NCI-H146 (cell line): ENCODE data around the gene RNASE13.

Experiments
- DNase-seq: peaks from one replicate; lab custom pipeline; 2025; lab: John Stamatoyannopoulos, UW

Gene RNASE13

GRCh38 chr14:21063479-21063878 lies 28.9 kb upstream of the RNASE13 start:
- no peak for DNase-seq

DNA sequence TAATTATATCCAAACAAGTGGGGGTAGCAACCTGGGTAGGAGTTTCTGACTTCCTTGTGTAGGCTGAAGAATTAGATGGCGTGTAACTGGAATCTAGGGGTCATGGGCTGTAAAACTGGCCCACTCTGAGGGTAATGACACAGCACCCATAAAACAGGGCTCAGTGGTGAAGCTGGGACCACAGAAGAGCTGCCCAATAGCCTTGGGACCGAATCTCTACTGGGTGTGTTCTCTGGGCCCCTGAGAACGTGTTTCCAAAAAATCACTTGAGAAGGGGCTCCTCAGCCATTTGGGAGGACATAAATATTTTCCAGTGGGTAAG lies 26.7 kb upstream of the RNASE13 start:
- no peak for DNase-seq

DNA sequence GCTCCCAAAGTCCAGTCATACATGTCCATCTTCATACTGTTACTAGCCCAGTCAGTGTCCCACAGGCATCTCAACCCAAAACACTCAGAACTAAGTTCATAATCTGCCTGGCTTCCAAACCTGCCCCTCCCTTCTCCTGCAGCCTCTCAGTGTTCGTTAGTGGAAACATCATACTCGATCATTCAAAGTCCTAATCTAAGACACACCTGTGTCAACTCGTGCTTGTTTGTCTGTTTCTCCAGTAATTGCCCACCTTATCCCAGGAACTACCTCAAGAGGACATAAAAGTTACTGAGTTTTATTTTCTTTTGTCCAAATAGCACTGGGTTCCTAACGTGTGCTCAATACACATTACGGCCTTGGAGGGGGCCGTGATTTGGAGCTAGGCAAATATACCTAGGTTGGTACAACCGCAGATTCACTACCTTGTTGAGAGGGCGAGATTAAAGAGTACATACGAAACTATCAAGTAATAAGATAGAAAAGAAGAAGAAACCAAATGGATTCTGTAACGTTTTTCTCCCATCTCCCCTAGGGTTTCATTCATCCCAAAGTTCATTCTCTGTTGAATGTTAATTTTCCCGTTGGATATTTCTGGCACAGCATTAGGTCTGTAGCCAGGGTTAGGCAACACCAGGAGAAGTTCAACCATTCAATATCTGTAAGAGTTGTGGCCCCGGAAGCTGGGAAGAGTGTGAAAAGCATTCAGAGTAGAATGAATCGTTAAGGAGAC lies 26.2 kb upstream of the RNASE13 start:
- no peak for DNase-seq

- no peak for DNase-seq
Observed at GRCh38 chr14:21059842-21060613, 25.4 kb upstream of the RNASE13 start.

GRCh38 chr14:21058903-21059302 lies 24.3 kb upstream of the RNASE13 start:
- no peak for DNase-seq

- no peak for DNase-seq
Observed at GRCh38 chr14:21057803-21058675, 23.4 kb upstream of the RNASE13 start, which contains the start of gene RNASE8. Gene RNASE8, plus strand, starts transcription at chr14:21057822. Its CDS starts 71 bp downstream, at chr14:21057893.

DNA sequence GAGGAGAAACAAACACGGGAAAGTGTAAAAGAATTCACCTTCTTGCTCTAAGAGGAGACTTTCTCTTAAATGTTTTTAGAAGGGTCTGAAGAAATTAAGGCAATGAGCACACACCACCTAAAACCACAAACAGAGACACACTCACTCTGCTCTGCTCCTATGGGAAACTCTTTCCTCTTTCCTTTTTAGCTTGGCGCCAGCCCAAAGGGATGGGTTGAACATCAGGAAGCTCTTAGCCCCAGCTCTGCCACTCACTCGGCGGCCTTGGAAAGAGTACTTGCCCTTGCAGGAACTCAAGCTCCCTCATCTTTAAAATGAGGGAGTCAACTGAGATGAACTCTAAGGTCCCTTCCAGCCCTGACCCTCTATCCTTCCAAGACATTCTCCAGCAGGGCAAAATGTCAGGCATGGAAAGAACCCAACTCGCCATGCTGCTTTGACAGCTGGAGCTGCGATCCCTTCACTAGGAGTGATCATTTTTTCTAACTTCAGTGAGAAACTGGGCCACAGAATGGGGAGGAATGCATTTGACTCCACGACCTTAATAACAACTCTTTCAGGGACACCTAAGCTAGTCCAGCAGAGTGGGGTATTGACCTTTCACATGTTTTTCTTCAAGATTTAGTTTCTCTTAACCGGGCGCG lies 22.0 kb upstream of the RNASE13 start:
- DNase-seq = no peak

DNA sequence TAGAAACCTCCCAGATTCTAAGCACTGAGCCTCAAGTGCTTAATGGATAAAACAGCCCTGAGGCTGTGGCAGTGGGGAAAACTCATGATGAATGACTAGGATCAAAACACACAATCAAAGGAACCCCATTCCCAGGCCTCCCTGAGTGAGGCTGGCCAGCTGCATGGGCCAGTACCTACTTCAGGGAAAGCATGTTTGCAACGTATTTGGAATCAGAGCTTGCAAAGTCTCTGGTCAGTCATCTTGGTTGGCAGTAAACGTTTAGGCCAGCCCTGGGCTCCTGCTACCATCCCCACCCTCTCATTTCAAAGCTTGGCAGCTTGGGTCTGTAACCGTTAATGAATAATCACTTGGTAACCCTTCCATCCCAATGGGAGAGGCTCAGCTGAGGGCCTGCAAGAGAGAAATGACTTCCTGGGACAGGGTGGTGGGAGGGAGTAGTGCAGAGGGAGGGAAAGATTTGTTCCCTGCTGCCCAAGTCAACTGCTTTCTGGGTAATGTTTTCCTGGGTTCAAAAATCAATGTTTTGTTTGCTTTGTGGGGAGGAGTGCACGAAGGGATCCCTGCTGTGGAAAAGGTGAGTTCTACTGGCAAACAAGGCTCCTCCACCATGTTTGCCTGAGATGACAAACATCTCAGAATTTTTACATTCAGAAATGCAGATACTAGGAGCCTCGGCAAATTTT lies 21.0 kb upstream of the RNASE13 start:
- no peak for DNase-seq

DNA sequence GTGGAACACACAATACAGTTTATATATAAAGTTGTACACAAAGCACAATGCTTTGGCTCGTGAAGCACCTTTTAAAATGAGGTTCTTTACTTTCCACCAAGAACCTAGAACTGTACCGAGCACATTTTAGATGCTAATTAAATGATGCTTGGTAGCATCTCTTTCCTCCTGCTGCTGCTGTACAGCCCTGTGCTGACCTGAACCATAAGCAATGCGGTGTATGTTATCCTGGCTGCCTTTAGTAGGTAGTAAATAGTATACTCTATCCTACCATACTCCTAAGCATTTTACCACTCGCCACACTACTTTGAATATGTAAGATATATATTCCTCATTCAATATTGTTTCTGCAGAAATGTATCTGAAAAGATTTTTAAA lies 20.1 kb upstream of the RNASE13 start:
- DNase-seq = no peak

GRCh38 chr14:21054123-21054767 lies 19.6 kb upstream of the RNASE13 start:
- DNase-seq = no peak

- no peak for DNase-seq
Observed at GRCh38 chr14:21053184-21054122, 18.8 kb upstream of the RNASE13 start.

GRCh38 chr14:21050597-21050996 lies 16.0 kb upstream of the RNASE13 start:
- no peak for DNase-seq

GRCh38 chr14:21049271-21049673 lies 14.7 kb upstream of the RNASE13 start:
- DNase-seq = no peak

DNA sequence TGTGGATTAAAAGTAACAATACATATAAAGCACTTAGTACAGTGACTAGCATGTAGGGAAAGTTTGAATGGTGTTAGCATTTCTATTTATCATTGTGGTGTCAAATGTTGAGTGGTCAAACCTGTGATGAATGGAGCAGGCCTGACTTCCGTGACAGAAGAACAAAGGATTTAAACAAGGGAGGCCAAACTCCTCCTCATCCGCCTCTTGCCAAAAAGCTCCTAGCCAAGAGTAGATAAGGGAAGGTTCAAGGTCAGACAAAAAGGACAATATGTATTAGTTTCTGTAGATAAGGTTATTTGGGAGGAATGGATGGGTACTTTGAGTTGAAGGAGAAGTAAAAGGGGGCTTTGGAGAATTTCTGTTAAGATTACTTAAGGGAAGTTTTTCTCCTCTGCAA lies 14.0 kb upstream of the RNASE13 start:
- no peak for DNase-seq

- no peak for DNase-seq
Observed at GRCh38 chr14:21047378-21047781, 12.8 kb upstream of the RNASE13 start.

GRCh38 chr14:21043974-21044618 lies 9.5 kb upstream of the RNASE13 start:
- no peak for DNase-seq

DNA sequence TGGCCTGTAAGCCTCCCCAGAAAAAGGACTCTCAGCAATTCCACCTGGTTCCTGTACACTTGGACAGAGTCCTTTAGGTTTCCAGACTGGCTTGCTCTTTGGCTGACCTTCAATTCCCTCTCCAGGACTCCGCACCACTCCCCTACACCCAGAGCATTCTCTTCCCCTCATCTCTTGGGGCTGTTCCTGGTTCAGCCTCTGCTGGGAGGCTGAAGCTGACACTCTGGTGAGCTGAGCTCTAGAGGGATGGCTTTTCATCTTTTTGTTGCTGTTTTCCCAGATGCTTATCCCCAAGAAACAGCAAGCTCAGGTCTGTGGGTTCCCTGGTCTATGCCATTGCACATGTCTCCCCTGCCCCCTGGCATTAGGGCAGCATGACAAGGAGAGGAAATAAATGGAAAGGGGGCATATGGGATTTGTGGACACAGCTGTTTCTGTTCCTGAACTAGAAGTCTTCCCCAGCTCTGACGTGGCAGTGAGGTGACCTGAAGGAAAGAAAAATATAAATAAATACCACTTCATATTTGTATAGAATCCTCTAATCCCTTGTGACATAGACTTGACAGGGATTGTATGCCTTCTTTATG lies 8.9 kb upstream of the RNASE13 start:
- no peak for DNase-seq

DNA sequence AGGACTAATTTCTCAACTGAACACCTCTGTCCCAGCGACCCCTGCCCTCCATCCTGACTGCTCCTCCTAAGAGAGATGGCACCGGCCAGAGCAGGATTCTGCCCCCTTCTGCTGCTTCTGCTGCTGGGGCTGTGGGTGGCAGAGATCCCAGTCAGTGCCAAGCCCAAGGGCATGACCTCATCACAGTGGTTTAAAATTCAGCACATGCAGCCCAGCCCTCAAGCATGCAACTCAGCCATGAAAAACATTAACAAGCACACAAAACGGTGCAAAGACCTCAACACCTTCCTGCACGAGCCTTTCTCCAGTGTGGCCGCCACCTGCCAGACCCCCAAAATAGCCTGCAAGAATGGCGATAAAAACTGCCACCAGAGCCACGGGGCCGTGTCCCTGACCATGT lies 8.3 kb upstream of the RNASE13 start:
- DNase-seq = no peak
